Thoracic aorta (tissue), 2 donors: ENCODE measurements around the gene TMC8. TPM values are rescaled to one million over a fixed set of nuclear protein-coding genes. Genes with fewer than 3 reads are reported as not detected.
A peak's percentile ranks its signal among the peaks of the same experiment; 100 is the strongest.
"Not testable (repeated sequence)": the region's sequence is repeated elsewhere in the genome, so short reads cannot be mapped to it uniquely, and the experiment has no call there.

ENCODE experiments used
- ATAC-seq: fragments of 150-250 bp; one replicate; pipeline ENCODE4 v1.8.0; 2017; ENCODE audit warnings: low read depth; ENCODE audit not compliant: insufficient number of reproducible peaks, low FRiP score
- DNase-seq: peaks from one replicate; pipeline ENCODE4 v3.0.0-alpha.2; 2020; ENCODE audit warnings: low spot score
- H3K27ac ChIP-seq, 2 donors: fragments of 200-600 bp; sonication (generic); 1 replicate in 1 of 2; 2 replicates in 1 of 2; pipeline ENCODE4 v1.5.1; 2016; ENCODE audit warnings: mild to moderate bottlenecking in 2 of 2, moderate library complexity in 2 of 2
- H3K27me3 ChIP-seq: fragments of 200-600 bp; sonication (generic); replicated peaks from 2 replicates; pipeline ENCODE4 v1.6.0; 2016; ENCODE audit warnings: mild to moderate bottlenecking; ENCODE audit not compliant: insufficient read depth
- H3K36me3 ChIP-seq: fragments of 200-600 bp; sonication (generic); one replicate; pipeline ENCODE4 v1.5.1; 2016
- H3K4me1 ChIP-seq, 2 donors: fragments of 200-600 bp; sonication (generic); 1 replicate in 1 of 2; 2 replicates in 1 of 2; pipeline versions ENCODE4 v1.5.1 to v1.6.0; 2016; ENCODE audit warnings: low read depth in 2 of 2, mild to moderate bottlenecking in 1 of 2; ENCODE audit not compliant: control insufficient read depth in 1 of 2
- H3K4me3 ChIP-seq: fragments of 200-600 bp; sonication (generic); 2 replicates; pipeline ENCODE4 v1.5.1; 2016; ENCODE audit warnings: mild to moderate bottlenecking
- H3K9me3 ChIP-seq: fragments of 200-600 bp; sonication (generic); 2 replicates; pipeline ENCODE4 v1.5.1; 2016
- CTCF ChIP-seq: fragments of 200-600 bp; sonication (generic); IDR thresholded peaks from one replicate; pipeline ENCODE4 v1.5.1; 2019; ENCODE audit warnings: antibody characterized with exemption
- total RNA-seq, 2 donors: library from RNA; depleted of rRNA; stranded (reverse); fragments of >200 nt; gene quantifications; one replicate each; pipeline versions ENCODE4 v1.1.0 to v1.2.3, GENCODE V29; 2016

The TMC8 gene
- total RNA-seq, 2 donors from 2014 or later = 5.6 to 9.3 TPM

- peaks cover 14 to 42% of the 10 kb centered on the region in 2 donors for H3K4me1 ChIP-seq
Observed at GRCh38 chr17:78168242-78168902, 37.8 kb downstream of the TMC8 start, which contains the start of gene SYNGR2. TSS of gene SYNGR2 (plus strand) at chr17:78168581. CDS start at chr17:78168617, 36 bp downstream.

GRCh38 chr17:78168903-78169793 is 38.6 kb downstream of the TMC8 start:
- ATAC-seq = no peak
- peak overlapping the region; percentile 82 for H3K4me3 ChIP-seq
- no peaks in the 10 kb centered on the region for H3K36me3 ChIP-seq
- peaks cover 18 to 50% of the 10 kb centered on the region in 2 donors for H3K4me1 ChIP-seq
- DNase-seq = no peak
- H3K27ac ChIP-seq = peak overlapping the region; percentile 85 to 89
- H3K27me3 ChIP-seq = no peaks in the 10 kb centered on the region
- no peak for TF ChIP-seq CTCF
- H3K9me3 ChIP-seq = no peaks in the 10 kb centered on the region

More at GRCh38 chr17:78168242-78168902, 37.8 kb downstream of the TMC8 start, which contains the start of gene SYNGR2:
- peak; percentile 45 for ATAC-seq
- no peak for TF ChIP-seq CTCF
- Histone ChIP-seq H3K36me3 (no peaks in the 10 kb centered on the region), H3K27me3 (no peaks in the 10 kb centered on the region), H3K4me3 (peak within 1 kb of the TSS; percentile 82), H3K9me3 (no peaks in the 10 kb centered on the region), H3K27ac (peak within 1 kb of the TSS; percentile 85 to 89)
- no peak for DNase-seq

- TF ChIP-seq CTCF = no peak
- no peaks in the 10 kb centered on the region for H3K27me3 ChIP-seq
- ATAC-seq = no peak
- no peak overlapping the region for H3K4me3 ChIP-seq
- peaks cover 34 to 68% of the 10 kb centered on the region in 2 donors for H3K4me1 ChIP-seq
- no peak overlapping the region for H3K27ac ChIP-seq
- no peaks in the 10 kb centered on the region for H3K9me3 ChIP-seq
- DNase-seq = no peak
- H3K36me3 ChIP-seq = no peaks in the 10 kb centered on the region
Observed at GRCh38 chr17:78170692-78171590, 40.4 kb downstream of the TMC8 start.

- Histone ChIP-seq H3K4me1 (peaks cover 34 to 76% of the 10 kb centered on the region in 2 donors), H3K27ac (peak overlapping the region; percentile 67 to 85)
- not testable (repeated sequence) for ATAC-seq, H3K27me3 ChIP-seq, DNase-seq, H3K36me3 ChIP-seq, H3K4me3 ChIP-seq, H3K9me3 ChIP-seq
Observed at GRCh38 chr17:78171591-78172248, 41.1 kb downstream of the TMC8 start.
